Keratinocyte (primary cell): ENCODE measurements around the gene RHBDD3. TPM values are rescaled to one million over a fixed set of nuclear protein-coding genes. Genes with fewer than 3 reads are reported as not detected.

ENCODE experiments used
- DNase-seq: peaks from one replicate; pipeline ENCODE4 v3.0.0-alpha.2; 2011; ENCODE audit warnings: low read depth, missing footprints, low spot score
- FAIRE-seq: peaks from 2 replicates; lab custom pipeline; 2011; peaks lifted over from hg19 to GRCh38; lab: Jason Lieb, UNC
- H2AFZ ChIP-seq: 2 replicates; pipeline ENCODE4 v1.6.0; 2012; ENCODE audit warnings: low read length, control low read depth, inconsistent platforms; ENCODE audit not compliant: control insufficient read depth
- H3K27ac ChIP-seq: 2 replicates; pipeline ENCODE4 v1.5.1; 2011; ENCODE audit warnings: low read length; ENCODE audit not compliant: control insufficient read depth, insufficient read depth
- H3K27me3 ChIP-seq: 3 replicates; pipeline ENCODE4 v1.6.0; 2011; ENCODE audit warnings: low read length; ENCODE audit not compliant: control insufficient read depth, insufficient read depth; ENCODE audit errors: extremely low read depth
- H3K36me3 ChIP-seq, 2 experiments: 2 replicates in 1 of 2; 3 replicates in 1 of 2; pipeline ENCODE4 v1.5.1; 2011; ENCODE audit warnings: low read length in 2 of 2, mild to moderate bottlenecking in 1 of 2; ENCODE audit not compliant: control insufficient read depth in 2 of 2, insufficient read depth in 2 of 2; ENCODE audit errors: extremely low read depth in 1 of 2
- H3K4me1 ChIP-seq: 3 replicates; pipeline ENCODE4 v1.5.1; 2011; ENCODE audit warnings: low read length; ENCODE audit not compliant: control insufficient read depth, insufficient read depth; ENCODE audit errors: extremely low read depth
- H3K4me2 ChIP-seq: 3 replicates; pipeline ENCODE4 v1.6.0; 2011; ENCODE audit warnings: low read depth, low read length; ENCODE audit not compliant: control insufficient read depth, insufficient read depth; ENCODE audit errors: extremely low read depth
- H3K4me3 ChIP-seq, 3 experiments: fragments of 200-600 bp in 1 of 3; sonication (generic) in 1 of 3; 2 replicates in 2 of 3; 3 replicates in 1 of 3; pipeline ENCODE4 v1.5.1; 2011 to 2016; ENCODE audit warnings: low read length in 3 of 3, mild to moderate bottlenecking in 3 of 3, control low read depth in 2 of 3, inconsistent platforms in 1 of 3, low read depth in 1 of 3, mixed read lengths in 1 of 3, mixed run types in 1 of 3, moderate library complexity in 1 of 3; ENCODE audit not compliant: control insufficient read depth in 2 of 3, insufficient read depth in 2 of 3; ENCODE audit errors: extremely low read depth in 1 of 3
- H3K79me2 ChIP-seq: 2 replicates; pipeline ENCODE4 v1.6.0; 2012; ENCODE audit warnings: low read length; ENCODE audit not compliant: control insufficient read depth, insufficient read depth
- H3K9ac ChIP-seq: 3 replicates; pipeline ENCODE4 v1.6.0; 2011; ENCODE audit warnings: low read length; ENCODE audit not compliant: control insufficient read depth, insufficient read depth; ENCODE audit errors: extremely low read depth
- H3K9me1 ChIP-seq: 3 replicates; pipeline ENCODE4 v1.6.0; 2011; ENCODE audit warnings: low read length; ENCODE audit not compliant: control insufficient read depth, insufficient read depth; ENCODE audit errors: extremely low read depth
- H3K9me3 ChIP-seq: 2 replicates; pipeline ENCODE4 v1.5.1; 2012; ENCODE audit warnings: low read depth, low read length; ENCODE audit not compliant: control insufficient read depth
- H4K20me1 ChIP-seq: 3 replicates; pipeline ENCODE4 v1.6.0; 2011; ENCODE audit warnings: low read length; ENCODE audit not compliant: control insufficient read depth, insufficient read depth; ENCODE audit errors: extremely low read depth
- CTCF ChIP-seq, 3 experiments: IDR thresholded peaks in 1 of 3; conservative IDR thresholded peaks in 1 of 3; optimal IDR thresholded peaks in 1 of 3; 2 replicates in 2 of 3; 3 replicates in 1 of 3; pipeline versions ENCODE3 to v1.5.1; 2011; ENCODE audit warnings: low read length in 3 of 3, mild to moderate bottlenecking in 3 of 3, moderate library complexity in 2 of 3, control low read depth in 1 of 3, inconsistent platforms in 1 of 3; ENCODE audit not compliant: insufficient read depth in 2 of 3; ENCODE audit errors: extremely low read depth in 1 of 3
- EZH2 ChIP-seq: IDR thresholded peaks from one replicate; pipeline ENCODE4 v1.6.1; 2012; ENCODE audit warnings: inconsistent platforms, mild to moderate bottlenecking, low read length, moderate library complexity
- dilution Hi-C: fragments of 300-500 bp; cut with MboI; formaldehyde crosslinking; loops from one replicate; pipeline ENCODE4 v1.7.0; 2020; ENCODE audit warnings: low sequenced_read_pairs; ENCODE audit not compliant: extremely low pct_ligation_motif_present
- polyA plus RNA-seq, 5 experiments: library from polyadenylated mRNA; depleted of rRNA in 3 of 5; stranded (reverse) in 3 of 5; stranded (forward) in 1 of 5; unstranded in 1 of 5; fragments of >200 nt; gene quantifications; 1 replicate in 1 of 5; 2 replicates in 3 of 5; 3 replicates in 1 of 5; pipeline versions ENCODE4 v1.2.1 to v1.2.3, GENCODE V29; 2011 to 2012; ENCODE audit warnings: missing spikeins in 2 of 5, low read depth in 1 of 5, low replicate concordance in 1 of 5

The RHBDD3 gene
- polyA plus RNA-seq, 1 donor (not counting 4 experiments of a cell fraction or from before 2014, with no cell fraction given): 10.3 TPM

DNA sequence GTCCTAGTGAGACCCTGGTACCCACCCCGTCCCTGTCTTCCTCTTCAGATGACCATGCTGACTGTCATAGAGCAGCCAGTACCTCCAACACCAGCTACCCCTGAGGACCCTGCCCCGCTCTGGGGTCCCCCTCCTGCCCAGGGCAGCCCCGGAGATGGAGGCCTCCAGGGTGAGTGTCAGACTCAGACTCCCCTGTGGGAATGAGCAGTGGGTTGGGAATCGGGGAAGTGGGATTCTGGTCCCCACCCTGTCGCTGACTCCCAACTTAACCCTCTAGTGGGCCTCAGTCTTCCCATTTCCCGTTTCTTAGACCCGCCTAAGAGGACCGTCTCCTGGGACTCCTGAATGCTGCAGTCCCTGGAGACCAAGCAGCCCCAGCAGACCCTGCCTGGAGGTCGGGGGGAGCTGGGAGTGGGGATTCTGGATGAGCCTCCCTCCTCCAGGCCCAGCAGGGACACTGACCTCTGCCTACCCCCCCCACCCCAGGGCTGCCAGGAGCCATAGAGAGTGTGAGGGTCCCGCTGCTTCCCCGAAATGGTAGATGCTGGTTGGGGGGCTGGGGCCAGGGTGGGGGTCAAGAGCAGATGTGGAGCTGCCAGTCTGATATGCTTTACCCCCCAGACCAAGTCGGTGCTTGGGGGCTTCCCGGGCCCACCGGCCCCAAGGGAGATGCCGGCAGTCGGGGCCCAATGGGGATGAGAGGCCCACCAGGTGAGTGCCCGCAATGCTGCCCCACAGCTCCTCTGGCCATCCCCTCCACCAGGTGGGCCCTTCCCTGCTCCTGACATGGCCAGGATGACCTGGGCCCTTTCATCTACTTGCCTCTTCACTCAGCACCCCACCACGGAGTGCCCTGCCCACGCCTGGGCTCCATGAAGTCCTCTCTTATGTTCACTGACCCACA, 36.6 kb downstream of the RHBDD3 start:
- H2AFZ ChIP-seq: no peak overlapping the region
- H4K20me1 ChIP-seq: no peaks in the 10 kb centered on the region
- no peak overlapping the region for H3K4me2 ChIP-seq
- no peaks in the 10 kb centered on the region for H3K79me2 ChIP-seq
- no peaks in the 10 kb centered on the region for H3K4me1 ChIP-seq
- DNase-seq (no peak), FAIRE-seq (no peak)
- no peak overlapping the region for H3K27ac ChIP-seq
- no peak overlapping the region for H3K4me3 ChIP-seq
- peaks cover 7% of the 10 kb centered on the region for H3K27me3 ChIP-seq
- no peak overlapping the region for H3K9ac ChIP-seq
- no peaks in the 10 kb centered on the region for H3K9me3 ChIP-seq
- H3K36me3 ChIP-seq: no peaks in the 10 kb centered on the region
- dilution Hi-C loops: no loop called here
- no peaks in the 10 kb centered on the region for H3K9me1 ChIP-seq
- TF ChIP-seq CTCF (optimal IDR thresholded peaks at IDR 0.05 in 1 of 3, IDR thresholded peaks at IDR 0.05 in 1 of 3, conservative IDR thresholded peaks at IDR 0.05 in 1 of 3; ENCODE audit: extremely low read depth in 1 of 3, insufficient read depth in 2 of 3, low read length in 3 of 3) (no peak), EZH2 (no peak)

- Histone ChIP-seq H3K27me3 (peaks cover 15% of the 10 kb centered on the region), H3K9me3 (no peaks in the 10 kb centered on the region), H3K27ac (no peak overlapping the region), H3K9me1 (no peaks in the 10 kb centered on the region), H2AFZ (no peak overlapping the region), H3K36me3 (no peaks in the 10 kb centered on the region), H3K4me2 (no peak overlapping the region), H3K9ac (no peak overlapping the region), H4K20me1 (no peaks in the 10 kb centered on the region), H3K4me3 (no peak overlapping the region), H3K4me1 (no peaks in the 10 kb centered on the region), H3K79me2 (no peaks in the 10 kb centered on the region)
- DNase-seq: no peak
- FAIRE-seq: no peak
- TF ChIP-seq CTCF (optimal IDR thresholded peaks at IDR 0.05 in 1 of 3, IDR thresholded peaks at IDR 0.05 in 1 of 3, conservative IDR thresholded peaks at IDR 0.05 in 1 of 3; ENCODE audit: extremely low read depth in 1 of 3, insufficient read depth in 2 of 3, low read length in 3 of 3) (no peak), EZH2 (no peak)
- dilution Hi-C loops: no loop called here
These were observed 41.3 kb downstream of the RHBDD3 start for GRCh38 chr22:29226351-29226981.
